NOMO-1 treated with DMSO at 0.1 percent for 48 hours (cell line): ENCODE results near the gene HLCS.

Experiments
- DNase-seq: peaks from one replicate; lab custom pipeline; 2025; ENCODE audit not compliant: unreplicated experiment; lab: John Stamatoyannopoulos, UW

HLCS gene

DNA sequence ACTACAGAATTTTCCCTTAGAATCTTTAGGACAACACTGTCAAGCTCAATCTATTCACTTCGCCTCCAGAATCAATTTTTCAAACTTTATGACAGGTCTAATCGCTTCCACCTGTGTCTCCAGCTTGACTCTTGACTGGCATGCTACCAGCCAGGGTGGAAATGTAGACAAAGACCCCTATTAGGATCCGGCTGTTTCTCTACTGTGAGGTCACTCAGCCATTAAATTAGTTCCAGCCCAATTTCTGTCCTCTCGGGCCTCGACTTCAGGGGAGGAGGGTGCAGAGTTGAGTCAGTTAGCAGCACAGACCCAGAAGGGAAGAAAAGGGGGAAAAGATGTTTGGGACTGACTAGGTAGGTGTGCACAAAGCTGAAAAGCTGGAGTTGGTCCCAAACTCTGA is 78.5 kb downstream of the HLCS start:
- DNase-seq = no peak

DNA sequence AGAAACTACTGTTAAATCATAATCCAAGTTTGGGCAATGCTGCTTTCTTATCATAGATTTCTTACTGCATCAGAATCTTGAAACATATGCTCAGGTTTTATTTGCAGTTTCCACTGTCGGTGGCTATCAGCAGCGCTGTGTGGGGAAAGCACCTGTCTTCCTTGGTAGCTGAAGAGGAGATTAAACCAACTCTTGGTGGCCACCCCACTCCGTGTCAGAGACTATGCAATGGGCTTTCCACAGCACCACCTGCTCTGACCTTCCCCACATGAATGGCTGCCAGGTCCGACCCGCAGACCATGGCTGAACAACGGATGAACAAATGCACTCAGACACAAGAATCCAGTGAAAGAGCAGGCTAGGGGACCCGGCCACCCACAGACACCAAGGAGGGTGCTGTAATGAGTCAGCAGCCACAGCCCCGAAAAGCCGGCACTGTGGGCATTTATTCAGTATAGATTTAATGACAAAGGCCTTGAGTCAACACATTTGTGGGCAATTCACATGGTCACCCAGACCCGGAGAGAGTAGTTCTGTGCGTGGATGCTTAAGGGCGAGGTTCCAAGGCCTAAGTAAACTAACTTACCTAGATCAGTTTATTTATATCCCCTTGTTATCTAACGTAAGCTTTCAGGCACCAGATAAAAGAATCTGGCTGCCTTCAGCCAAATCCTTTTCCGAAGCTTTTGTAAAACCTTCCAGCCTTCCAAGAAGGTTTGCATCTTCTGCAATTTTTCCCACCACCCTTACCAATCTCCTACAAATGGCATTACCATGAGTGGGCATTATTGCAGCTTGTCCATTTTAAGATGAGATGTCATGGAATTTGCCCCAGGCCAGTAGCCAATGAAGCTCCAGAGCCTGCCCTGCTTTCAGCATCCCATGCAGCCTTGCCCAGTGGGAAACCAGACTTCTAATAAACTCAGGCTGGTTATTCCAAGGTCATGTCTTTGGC is 82.7 kb downstream of the HLCS start:
- DNase-seq = no peak

DNA sequence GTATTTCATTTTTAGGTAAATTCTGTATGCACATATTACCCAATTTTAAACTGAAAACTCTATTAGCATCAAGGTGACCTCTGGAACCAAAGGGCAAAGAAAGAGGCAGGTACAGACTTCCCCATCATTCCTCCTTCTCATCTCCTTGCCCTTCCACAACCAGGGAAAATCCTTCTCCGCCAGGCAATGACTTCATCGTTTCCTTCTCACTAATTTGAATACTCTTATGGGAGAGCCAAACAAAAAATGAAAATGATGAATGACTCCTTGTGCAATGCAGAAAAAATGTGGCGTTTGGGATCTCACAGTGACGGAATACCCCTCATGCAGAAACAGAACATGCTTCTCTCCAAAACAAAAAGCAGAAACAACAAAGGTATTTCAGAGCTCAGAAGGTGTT is 83.7 kb downstream of the HLCS start:
- no peak for DNase-seq

DNA sequence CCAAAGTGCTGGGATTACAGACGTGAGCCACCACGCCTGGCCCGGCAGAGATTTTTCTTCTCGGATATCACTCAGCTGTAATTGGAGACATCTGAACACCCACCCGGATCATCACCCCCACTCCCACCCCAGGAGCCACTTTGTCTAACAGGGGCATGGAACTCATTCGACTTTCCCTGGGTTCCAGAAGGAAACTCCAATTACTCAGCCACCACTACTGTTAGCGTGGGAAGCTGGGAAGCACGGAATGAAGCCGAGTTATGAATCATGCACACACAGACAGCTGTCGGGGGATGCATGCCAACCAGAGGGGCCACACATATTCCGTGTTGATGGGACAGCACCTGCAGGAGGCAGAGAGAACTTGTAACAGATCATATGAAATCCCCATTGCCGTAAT is 85.2 kb downstream of the HLCS start:
- no peak for DNase-seq

DNA sequence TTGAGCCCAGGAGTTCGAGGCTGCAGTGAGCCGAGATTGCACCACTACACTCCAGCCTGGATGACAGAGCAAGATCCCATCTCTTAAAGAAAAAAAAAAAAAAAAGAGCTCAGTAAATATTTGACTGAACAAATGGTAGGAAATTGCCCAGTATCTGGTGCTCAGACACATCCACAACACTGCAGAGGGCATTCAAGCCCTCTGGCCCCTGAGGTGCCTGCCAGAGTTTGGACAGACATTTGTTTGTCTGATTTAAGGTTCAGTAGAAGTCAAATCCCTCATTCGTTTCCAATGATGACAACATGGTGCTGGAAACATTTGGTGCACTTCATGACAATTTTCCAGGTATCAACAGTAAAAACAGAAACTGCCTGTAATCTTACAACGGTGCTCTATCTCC is 86.6 kb downstream of the HLCS start:
- no peak for DNase-seq

DNA sequence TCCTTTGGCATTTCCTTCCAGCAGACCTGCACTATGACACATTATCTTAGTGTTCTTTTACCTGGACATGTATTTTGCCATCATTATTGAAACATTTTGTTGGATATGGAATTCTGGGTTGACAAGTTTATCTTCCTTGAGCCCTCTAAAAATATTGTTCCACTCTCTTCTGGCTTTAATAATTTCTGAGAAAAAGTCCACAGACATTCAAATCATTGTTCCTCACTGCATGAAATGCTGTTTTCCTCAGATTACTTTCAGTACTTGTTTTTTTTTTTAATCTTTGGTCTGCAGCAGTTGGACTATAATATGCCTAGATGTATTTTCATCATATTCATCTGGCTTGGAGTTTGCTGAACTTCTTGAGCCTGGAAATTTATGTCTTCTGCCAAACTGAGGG is 88.7 kb downstream of the HLCS start:
- no peak for DNase-seq

DNA sequence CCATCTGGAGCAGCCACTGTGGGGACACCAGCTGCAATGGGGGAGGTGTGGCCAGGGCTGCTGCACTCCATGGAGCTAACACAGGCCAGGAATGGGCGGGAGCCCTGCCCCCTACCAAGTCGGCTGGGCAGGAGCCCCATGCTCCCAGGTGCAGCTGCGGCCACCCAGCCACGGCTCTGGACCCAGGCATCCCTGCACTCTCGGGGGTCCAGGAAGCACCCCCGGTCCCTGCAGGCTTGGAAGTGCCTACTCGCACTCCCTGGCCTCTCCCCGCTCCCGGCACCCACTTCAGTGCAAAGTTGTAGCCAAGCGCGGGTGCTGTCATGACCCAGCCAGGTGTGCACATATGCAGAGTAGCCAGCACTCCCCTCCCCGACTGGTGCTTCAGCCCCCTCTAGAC is 91.8 kb downstream of the HLCS start:
- no peak for DNase-seq

DNA sequence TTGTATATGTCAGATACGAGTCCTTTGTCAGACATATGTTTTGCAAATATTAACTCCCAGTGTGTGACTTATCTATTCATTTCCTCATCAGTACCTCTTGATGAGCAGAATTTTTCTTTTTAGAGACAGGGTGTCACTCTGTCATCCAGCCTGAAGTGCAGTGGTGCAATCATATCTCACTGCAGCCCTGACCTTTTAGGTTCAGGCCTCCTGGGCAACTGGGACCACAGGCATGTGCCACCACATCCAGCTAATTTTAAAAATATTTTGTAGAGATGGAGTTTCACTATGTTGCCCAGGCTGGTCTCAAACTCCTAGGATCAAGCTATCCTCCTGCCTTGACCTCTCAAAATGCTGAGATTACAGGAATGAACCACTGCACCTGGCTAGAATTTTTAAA is 93.0 kb downstream of the HLCS start:
- DNase-seq = no peak

DNA sequence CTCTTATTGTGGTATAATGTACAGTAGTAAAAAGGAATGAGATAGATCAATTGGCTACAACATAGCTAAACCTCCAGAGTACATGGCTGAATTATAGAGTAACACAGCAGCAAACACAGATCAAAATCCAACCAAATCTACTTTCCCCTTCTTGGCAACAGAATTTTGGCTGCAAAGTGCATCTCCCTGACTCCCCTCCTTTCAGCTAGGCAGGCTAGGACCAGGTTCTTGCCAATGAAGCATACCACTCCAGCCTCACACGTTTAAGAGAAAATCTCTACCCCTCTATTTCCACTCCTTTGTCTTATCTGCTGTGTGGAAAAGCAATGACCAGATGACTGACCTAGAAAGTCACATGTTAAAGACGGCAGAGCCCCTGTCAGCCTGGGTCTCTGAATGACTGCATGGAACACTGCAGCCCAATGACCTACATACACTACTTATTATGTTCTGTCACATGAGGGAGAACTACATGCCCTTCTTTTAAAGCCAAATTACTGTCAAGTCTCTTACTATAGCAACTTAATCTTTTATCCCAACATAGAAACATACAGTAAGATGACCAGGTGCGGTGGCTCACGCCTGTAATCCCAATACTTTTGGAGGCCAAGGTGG is 99.1 kb downstream of the HLCS start:
- DNase-seq = no peak

DNA sequence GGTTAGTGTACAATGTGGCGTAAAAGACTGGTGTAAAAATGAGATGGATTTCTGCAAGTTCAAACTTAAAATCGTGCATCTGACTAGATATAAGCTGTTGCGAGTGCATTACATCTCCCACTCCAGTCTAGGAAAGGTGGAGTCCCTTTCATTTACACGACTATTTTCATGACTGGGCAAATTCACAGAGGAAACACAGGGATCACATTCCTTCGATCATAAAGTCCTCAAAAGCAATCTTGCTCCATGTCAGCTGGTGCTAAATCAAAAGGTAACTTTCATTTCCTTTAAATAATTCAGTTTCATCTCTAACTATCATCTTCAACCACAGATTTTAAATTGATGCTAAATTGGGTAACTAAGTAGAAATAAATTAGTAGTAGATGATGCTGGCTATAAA is 100.0 kb downstream of the HLCS start:
- DNase-seq = no peak

DNA sequence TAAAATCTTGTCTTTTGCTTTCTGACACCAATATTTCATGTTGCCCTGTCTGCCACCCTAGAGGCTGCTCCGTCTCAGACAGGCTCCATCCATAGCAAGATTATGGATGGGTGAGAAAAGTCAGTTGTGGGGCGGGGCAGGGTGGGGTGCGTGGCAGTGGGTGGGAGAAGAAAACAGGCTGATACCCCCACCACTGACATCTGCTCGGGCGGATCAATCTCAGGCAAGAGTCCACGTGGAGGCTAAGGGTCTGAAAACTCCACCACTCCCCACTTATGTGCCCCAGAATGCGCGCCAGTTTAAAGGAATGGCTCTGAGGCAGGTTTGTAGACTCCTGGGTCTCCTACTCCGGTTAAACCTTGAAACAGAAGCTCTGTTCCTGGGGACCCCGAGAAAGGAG is 101.5 kb downstream of the HLCS start:
- no peak for DNase-seq

DNA sequence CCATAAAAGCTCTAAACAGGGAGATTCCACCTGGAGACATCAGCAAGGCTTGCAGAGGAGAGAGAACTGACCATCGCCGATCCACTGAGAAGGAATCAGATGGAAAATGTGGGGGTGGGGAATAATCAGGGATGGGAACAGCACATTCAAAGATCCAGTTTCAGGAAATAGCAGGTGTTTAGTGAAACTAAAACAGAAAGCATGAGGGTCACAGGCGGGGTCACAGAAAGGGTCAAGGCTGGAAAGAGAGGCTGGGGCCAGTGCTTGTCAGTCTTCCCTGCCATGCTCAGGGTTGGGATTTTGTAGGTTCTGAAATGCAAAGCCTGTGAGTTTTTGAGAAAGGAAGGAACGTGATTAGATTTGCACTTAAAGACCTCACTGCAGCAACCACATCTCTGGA is 103.2 kb downstream of the HLCS start:
- no peak for DNase-seq

DNA sequence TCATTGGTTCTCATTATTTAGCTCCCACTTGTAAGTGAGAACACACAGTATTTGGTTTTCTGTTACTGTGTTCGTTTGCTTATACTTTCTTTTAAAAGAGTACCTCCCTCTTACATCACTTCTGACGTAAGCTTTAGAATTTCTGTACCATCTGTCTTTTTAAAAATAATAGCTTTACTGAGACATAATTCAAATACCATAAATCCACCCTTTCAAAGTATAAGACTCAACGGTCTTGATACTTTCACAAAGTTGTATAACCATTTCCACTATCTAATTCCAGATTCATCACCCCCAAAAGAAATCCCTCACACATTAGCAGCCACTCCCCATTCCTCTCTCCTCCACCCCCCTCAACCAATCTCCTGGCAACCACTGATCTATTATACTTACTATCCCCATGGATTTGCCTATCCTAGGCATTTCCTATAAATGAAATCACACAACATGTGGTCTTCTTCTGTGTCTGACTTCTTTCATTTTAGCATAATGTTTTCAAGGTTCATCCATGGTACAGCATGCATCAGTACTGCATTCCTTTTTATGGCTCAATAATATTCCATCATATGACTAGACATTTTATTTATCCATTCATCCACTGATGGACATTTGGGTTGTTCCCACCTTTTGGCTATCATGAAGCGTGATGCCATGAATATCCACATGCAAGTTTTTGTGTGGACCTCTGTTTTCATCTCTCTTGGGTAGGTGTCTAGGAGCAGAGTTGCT is 104.7 kb downstream of the HLCS start:
- DNase-seq = no peak

DNA sequence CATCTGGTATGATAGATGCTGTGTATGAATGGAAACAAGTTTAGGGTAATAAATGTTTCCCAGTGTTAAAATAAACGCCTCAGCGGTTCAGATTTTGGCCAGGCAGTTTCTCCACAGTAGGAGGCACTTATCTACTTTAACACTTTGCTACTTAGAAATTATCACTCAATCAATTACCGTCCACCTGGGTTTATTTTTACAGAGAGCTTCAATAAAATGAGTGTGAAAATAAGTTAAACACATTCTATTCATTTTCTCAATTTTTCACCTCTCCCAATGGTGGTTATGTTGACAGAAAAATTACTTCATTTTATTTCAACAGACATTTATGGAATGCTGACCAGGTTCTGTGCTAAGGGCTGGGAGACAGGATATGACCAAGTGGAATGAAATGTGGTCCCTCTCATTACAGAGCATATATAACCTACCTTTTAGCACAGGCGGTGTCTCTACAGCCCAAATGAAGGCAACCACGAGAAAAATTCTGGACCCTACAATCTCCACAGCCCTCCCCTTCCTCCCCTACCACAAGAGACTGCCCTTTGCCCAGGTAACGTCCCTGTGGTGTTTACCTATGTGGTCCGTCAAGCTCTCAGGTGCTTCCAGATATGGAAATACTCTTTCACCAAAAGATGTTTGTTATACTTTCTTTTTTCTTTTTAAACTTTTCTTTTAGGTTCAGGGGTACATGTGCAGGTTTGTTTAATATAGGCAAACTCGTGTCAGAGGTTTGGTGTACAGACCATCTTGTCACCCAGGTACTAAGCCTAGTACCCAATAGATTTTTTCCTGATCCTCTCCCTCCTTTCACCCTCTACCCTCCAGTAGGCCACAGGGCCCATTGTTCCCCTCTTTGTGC is 105.5 kb downstream of the HLCS start:
- DNase-seq = no peak

DNA sequence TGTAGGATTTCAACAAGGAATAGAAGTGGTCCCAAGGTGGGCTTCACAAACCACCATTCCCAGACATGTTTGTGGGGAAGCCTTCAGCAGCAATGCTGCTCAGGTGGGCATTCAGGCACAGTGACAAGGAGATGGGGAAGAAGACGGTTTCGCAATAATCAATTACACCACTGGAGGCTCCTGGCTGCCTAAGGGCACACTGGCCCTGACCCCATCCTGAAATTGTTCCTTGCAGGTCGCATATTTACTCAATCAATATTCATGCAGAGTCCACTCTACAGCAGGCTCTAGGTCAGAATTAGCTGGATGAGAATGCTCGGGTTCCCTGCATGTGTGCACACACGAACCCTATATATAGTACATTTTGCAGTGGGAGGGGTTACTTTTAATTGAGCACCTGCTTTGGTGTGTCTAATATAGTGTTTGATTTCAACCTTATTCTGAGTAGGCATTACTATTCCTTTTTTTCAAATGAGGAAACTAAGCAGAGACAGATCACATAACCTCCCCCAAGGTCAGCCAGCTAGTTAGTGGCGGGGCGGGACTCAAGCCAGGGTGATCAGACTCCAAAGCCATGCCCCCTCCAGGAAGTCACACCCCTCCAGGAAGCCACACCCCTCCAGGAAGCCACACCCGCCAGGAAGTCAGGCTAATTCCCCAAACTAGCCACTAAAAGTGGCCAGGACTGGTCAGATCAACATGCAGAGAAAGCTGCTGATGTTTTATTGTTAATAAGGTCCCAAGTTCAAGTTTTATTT is 106.5 kb downstream of the HLCS start:
- DNase-seq = peak; percentile 91

DNA sequence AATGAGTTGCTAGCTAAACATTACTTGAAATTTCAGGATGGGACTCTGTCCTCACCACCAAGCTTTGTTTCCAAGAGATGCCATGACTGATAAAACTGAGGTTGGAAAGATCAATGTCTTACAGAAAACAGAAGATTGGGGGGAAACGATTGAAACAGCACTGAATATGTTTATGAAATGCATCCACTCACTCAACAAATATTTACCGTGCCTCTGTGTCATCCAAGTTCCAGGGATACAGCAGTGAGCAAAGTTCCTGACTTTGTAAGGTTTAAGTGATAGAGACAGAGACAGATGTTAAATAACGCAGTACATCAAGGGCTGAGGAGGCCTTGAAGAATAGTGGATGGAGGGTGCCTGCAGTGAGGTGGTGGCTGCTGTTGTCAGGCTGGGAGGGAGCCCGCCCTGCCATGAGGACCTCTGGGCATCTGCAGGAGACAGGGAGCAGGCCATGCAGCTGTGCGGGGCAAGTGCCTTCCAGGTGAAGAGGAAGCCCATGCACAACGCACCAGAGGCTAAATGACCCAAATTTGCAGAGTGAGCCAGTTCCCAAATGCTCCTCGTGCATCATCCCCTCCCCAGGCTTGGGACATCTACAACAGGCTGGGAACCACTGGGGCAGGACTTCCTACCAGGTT is 108.0 kb downstream of the HLCS start:
- no peak for DNase-seq

DNA sequence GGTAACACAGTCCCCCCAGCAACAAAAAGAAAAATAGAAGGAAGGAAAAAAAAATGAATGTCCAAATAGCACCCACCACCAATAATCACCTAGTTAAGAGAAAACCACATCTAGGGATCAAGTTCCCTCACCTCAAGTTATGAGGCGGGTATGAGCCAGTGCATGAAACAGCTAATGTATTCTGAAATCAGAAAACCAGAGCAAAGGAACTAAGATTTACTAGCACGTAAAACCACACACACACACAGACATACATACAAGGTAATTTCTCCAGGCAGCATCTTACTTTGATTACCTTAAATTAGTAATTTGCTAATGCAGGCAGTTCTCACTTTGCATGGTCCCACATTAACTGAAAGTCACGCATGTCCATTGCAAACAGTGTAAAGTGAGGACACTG is 109.8 kb downstream of the HLCS start:
- no peak for DNase-seq

DNA sequence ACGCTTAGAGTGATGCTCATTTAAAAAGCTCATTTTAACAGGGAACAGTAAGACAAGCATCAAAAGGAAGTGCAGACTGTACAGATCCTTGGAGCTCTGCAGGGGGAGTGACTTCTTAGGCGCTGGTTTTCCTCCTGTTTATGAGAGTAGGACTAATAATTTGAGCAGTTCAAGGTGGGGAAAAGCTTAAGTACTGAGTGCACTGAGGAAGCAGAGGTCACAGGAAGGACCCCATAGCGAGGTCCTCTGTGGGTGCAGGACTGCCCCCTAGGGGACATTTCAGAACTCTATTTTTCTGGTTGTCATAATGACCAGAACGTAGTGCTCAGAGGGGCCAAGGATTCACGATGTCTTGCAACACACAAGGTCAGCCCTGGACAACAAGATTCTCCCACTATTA is 112.1 kb downstream of the HLCS start:
- DNase-seq = peak; percentile 29

DNA sequence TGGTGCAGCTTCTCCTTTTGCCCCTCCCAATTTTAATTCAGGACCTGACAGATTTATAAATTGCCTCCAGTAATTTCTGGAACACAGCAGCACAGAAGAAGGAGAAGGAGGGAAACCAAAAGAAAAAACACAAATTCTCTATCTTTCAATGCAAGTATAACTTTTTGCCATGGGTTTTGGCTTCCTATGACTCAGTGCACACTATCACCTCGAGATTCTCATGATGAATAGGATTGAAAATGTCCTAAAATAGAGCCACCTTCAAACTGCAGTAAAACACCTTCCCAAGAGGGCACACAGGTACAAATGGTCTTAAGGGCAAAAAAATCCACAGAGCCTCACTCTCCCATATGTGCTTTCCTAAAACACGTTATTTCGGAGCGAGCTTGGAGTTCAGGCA is 113.6 kb downstream of the HLCS start:
- DNase-seq = no peak

DNA sequence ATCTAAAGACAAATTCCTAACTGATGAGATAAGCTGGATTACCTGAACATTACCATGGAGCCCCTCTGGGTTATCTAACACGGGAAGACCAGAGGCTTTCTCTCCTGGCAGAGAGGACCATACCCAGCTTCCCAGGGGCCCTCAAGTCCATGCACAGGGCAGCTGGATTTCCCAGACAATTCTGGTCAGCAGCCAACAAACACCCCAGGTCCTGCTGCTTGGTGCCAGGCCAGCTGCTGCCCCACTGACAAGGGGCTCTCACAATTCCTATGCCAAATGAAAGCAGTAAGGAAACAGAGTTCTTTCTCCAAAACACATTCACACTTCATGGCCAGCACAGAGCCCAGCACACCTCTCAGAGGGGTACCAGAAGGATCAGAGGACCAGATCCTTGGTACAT is 114.2 kb downstream of the HLCS start:
- no peak for DNase-seq
